PC-9 (cell line): Measurements from ENCODE around the gene CARTPT. TPM values are rescaled to one million over a fixed set of nuclear protein-coding genes. Genes with fewer than 3 reads are reported as not detected.

Source experiments
- BruUV-seq: library from RNA; stranded (reverse); fragments of 400-500 nt; replicated peaks from 2 replicates; lab custom pipeline; 2021; lab: Mats Ljungman, UMichigan
- CTCF ChIA-PET: fragments of 300-600 bp; sonication (Branson Sonifier 250); formaldehyde crosslinking; loops from one replicate; lab custom pipeline; 2022; ENCODE audit warnings: antibody characterized with exemption; lab: Charles Lee
- POLR2A ChIA-PET: fragments of 300-600 bp; sonication (Branson Sonifier 250); formaldehyde crosslinking; loops from one replicate; lab custom pipeline; 2022; ENCODE audit warnings: antibody characterized with exemption; ENCODE audit not compliant: unreplicated experiment; lab: Charles Lee
- DNase-seq, 2 experiments: peaks; one replicate each; pipeline versions ENCODE4 v3.0.0 to v3.0.0-alpha.2; 2015 to 2022; ENCODE audit warnings: mixed read lengths in 1 of 2
- H2AFZ ChIP-seq: fragments of 200-600 bp; sonication (generic); 2 replicates; pipeline ENCODE4 v1.8.1; 2017; ENCODE audit warnings: antibody characterized with exemption
- H3F3A ChIP-seq: fragments of 200-600 bp; sonication (generic); 2 replicates; pipeline ENCODE4 v1.8.1; 2017; ENCODE audit warnings: antibody characterized with exemption, mild to moderate bottlenecking, low read depth; ENCODE audit not compliant: insufficient read depth
- H3K27ac ChIP-seq: fragments of 200-600 bp; sonication (generic); 2 replicates; pipeline ENCODE4 v1.6.1; 2016; ENCODE audit warnings: mixed run types
- H3K27me3 ChIP-seq: fragments of 200-600 bp; sonication (generic); 2 replicates; pipeline ENCODE4 v1.6.1; 2016; ENCODE audit warnings: low read depth, mixed run types; ENCODE audit not compliant: insufficient read depth
- H3K36me3 ChIP-seq: fragments of 200-600 bp; sonication (generic); 2 replicates; pipeline ENCODE4 v1.6.1; 2016; ENCODE audit warnings: low read depth, mixed run types
- H3K4me1 ChIP-seq: fragments of 200-600 bp; sonication (generic); replicated peaks from 2 replicates; pipeline ENCODE4 v1.6.1; 2016; ENCODE audit warnings: mixed run types; ENCODE audit not compliant: insufficient read depth
- H3K4me2 ChIP-seq: fragments of 200-600 bp; sonication (generic); 2 replicates; pipeline ENCODE4 v1.6.1; 2017; ENCODE audit warnings: mixed run types
- H3K4me3 ChIP-seq: fragments of 200-600 bp; sonication (generic); 2 replicates; pipeline ENCODE4 v1.6.1; 2016; ENCODE audit warnings: mixed run types
- H3K79me2 ChIP-seq: fragments of 200-600 bp; sonication (generic); 2 replicates; pipeline ENCODE4 v1.6.1; 2017; ENCODE audit warnings: low read depth, mixed run types
- H3K9me2 ChIP-seq: fragments of 200-600 bp; sonication (generic); 2 replicates; pipeline ENCODE4 v1.8.1; 2017; ENCODE audit warnings: mild to moderate bottlenecking; ENCODE audit not compliant: insufficient read depth
- H3K9me3 ChIP-seq: fragments of 200-600 bp; sonication (generic); 2 replicates; pipeline ENCODE4 v1.8.1; 2016; ENCODE audit warnings: low read depth; ENCODE audit not compliant: insufficient read depth
- H4K20me1 ChIP-seq: fragments of 200-600 bp; sonication (generic); 2 replicates; pipeline ENCODE4 v1.8.1; 2017; ENCODE audit not compliant: insufficient read depth
- EZH2 ChIP-seq: fragments of 200-600 bp; sonication (generic); IDR thresholded peaks from 2 replicates; pipeline ENCODE4 v1.8.0; 2017; ENCODE audit warnings: antibody characterized with exemption, low read depth
- intact Hi-C: fragments of 100-400 bp; cut with micrococcal nuclease; formaldehyde crosslinking; loops from one replicate; pipeline ENCODE4 v1.10.0; 2022; ENCODE audit not compliant: unreplicated experiment
- total RNA-seq: library from RNA; stranded (reverse); gene quantifications from 2 replicates; pipeline ENCODE4 v1.2.3, GENCODE V29; 2021
- TF ChIP-seq, protein P1 (sequence below): fragments of 200-600 bp; sonication (generic); conservative IDR thresholded peaks from 2 replicates; pipeline ENCODE4 v1.6.1; 2017; ENCODE audit warnings: mixed run types, antibody characterized with exemption, mild to moderate bottlenecking, moderate library complexity

Gene CARTPT
- total RNA-seq, 1 experiment from 2014 or later, result not detected

- ChIA-PET POLR2A (no interaction called here), CTCF (interaction anchor here (0.6 kb wide), 1 partner anchor 511 kb away, joined by 3 read pairs; no protein-coding TSS in a partner anchor)
- H3K4me3 ChIP-seq, result no peak overlapping the region
- H4K20me1 ChIP-seq, result no peaks in the 10 kb centered on the region
- no peak for DNase-seq
- TF ChIP-seq EZH2, result no peak
- TF ChIP-seq, protein P1, sequence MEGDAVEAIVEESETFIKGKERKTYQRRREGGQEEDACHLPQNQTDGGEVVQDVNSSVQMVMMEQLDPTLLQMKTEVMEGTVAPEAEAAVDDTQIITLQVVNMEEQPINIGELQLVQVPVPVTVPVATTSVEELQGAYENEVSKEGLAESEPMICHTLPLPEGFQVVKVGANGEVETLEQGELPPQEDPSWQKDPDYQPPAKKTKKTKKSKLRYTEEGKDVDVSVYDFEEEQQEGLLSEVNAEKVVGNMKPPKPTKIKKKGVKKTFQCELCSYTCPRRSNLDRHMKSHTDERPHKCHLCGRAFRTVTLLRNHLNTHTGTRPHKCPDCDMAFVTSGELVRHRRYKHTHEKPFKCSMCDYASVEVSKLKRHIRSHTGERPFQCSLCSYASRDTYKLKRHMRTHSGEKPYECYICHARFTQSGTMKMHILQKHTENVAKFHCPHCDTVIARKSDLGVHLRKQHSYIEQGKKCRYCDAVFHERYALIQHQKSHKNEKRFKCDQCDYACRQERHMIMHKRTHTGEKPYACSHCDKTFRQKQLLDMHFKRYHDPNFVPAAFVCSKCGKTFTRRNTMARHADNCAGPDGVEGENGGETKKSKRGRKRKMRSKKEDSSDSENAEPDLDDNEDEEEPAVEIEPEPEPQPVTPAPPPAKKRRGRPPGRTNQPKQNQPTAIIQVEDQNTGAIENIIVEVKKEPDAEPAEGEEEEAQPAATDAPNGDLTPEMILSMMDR, result no peak
- H3K27ac ChIP-seq, result no peak overlapping the region
- no peaks in the 10 kb centered on the region for H3K9me2 ChIP-seq
- BruUV-seq, result no TSS peak
- no peak overlapping the region for H2AFZ ChIP-seq
- intact Hi-C loops, result no loop called here
- H3K4me1 ChIP-seq, result no peaks in the 10 kb centered on the region
- no peaks in the 10 kb centered on the region for H3K9me3 ChIP-seq
- no peaks in the 10 kb centered on the region for H3F3A ChIP-seq
- H3K4me2 ChIP-seq, result no peak overlapping the region
- no peaks in the 10 kb centered on the region for H3K79me2 ChIP-seq
- no peaks in the 10 kb centered on the region for H3K36me3 ChIP-seq
- H3K27me3 ChIP-seq, result no peaks in the 10 kb centered on the region
These were observed 15.1 kb downstream of the CARTPT start for GRCh38 chr5:71734141-71734540.

DNA sequence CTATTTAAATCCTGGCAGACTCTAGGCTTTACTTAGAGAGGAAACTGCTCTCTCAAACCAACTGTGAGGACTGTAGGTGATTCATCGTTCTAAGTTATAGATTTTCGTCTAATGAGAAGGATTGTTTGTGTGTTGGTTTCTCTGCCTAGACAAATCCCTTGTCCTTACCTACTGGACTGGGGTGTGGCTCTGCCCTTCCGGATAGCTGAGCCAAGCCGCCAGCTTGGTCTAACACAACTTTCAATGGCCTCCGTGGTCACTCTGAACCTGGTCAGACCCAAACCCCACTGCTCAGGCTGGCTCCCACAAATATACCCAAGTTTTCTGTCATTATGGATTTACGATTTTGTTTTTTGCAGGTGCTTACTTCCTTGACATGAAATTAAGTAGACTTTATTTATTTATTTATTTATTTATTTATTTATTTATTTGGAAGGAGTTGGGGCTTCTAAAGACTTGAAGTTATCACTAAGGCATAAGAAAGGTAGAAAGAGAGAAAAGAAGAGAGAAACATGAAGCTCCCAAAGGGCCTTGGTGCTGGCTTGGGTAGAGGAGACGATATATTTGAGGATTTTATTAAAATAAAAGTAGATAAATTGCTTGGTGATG is 19.0 kb downstream of the CARTPT start:
- Histone ChIP-seq H3K9me3 (no peaks in the 10 kb centered on the region), H3K79me2 (no peaks in the 10 kb centered on the region), H3K4me2 (no peak overlapping the region), H4K20me1 (no peaks in the 10 kb centered on the region), H3K9me2 (no peaks in the 10 kb centered on the region), H3K4me3 (no peak overlapping the region), H3K36me3 (no peaks in the 10 kb centered on the region), H2AFZ (no peak overlapping the region), H3K4me1 (no peaks in the 10 kb centered on the region), H3K27me3 (no peaks in the 10 kb centered on the region), H3F3A (no peaks in the 10 kb centered on the region), H3K27ac (no peak overlapping the region)
- no peak for TF ChIP-seq EZH2
- TF ChIP-seq, protein P1, result no peak
- intact Hi-C loops, result no loop called here
- no peak for DNase-seq
- BruUV-seq, result no TSS peak
- POLR2A ChIA-PET, result no interaction called here
- CTCF ChIA-PET, result no interaction called here

DNA sequence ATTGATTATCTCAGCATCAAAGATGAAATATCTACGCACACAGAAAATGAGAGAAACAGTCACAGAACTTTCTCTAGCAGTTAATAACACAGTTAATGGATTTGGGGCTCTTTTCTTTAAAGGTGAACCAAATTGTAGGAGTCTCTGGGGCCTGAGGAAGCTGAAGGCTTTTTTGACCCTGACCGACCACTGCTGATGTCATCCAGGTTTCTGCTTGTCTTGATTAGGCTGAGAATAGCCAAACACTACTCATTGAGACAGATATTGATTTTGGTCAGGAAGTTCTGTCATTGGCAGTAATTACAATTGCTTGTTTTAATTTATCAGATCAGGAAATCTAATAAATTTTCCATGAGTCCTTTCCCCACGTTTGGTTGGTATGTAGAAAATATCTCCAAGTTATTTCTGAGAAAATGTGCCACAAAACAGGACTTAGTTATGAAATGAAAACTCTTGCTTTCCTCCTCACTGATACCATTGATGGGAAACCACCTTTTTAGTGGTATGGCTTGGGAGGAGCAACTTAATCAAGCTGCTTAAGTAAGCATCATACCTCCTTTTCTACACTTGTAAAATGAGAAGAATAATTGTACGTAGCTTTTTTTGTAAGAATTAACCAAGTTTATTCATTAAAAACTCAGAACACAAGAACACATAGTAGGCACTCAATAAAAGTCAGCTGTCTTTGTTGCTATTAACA is 19.7 kb downstream of the CARTPT start:
- POLR2A ChIA-PET, result no interaction called here
- DNase-seq, result no peak
- intact Hi-C loops, result no loop called here

More for the DNA sequence above, 19.7 kb downstream of the CARTPT start:
- H3K9me3 ChIP-seq, result no peaks in the 10 kb centered on the region
- H2AFZ ChIP-seq, result no peak overlapping the region
- TF ChIP-seq EZH2, result no peak
- TF ChIP-seq, protein P1, result no peak
- H3K36me3 ChIP-seq, result no peaks in the 10 kb centered on the region
- no peaks in the 10 kb centered on the region for H3K79me2 ChIP-seq
- no peaks in the 10 kb centered on the region for H3K4me1 ChIP-seq
- CTCF ChIA-PET, result no interaction called here
- H3K4me3 ChIP-seq, result no peak overlapping the region
- no TSS peak for BruUV-seq
- H4K20me1 ChIP-seq, result no peaks in the 10 kb centered on the region
- no peak overlapping the region for H3K27ac ChIP-seq
- no peak overlapping the region for H3K4me2 ChIP-seq
- no peaks in the 10 kb centered on the region for H3F3A ChIP-seq
- no peaks in the 10 kb centered on the region for H3K9me2 ChIP-seq
- no peaks in the 10 kb centered on the region for H3K27me3 ChIP-seq
